B cell (primary cell): ENCODE results near the gene CYB5R3. TPM values are rescaled to one million over a fixed set of nuclear protein-coding genes. Genes with fewer than 3 reads are reported as not detected.

ENCODE experiments used
- ATAC-seq: fragments of 200-7000 bp; cut with Tn5 transposase; one replicate; pipeline ENCODE4 v1.10.0; 2021; ENCODE audit warnings: low read depth, mild to moderate bottlenecking, moderate number of reproducible peaks, moderate library complexity
- CTCF ChIA-PET: fragments of 350-600 bp; sonication (Branson Sonifier 250); formaldehyde crosslinking; loops from one replicate; lab custom pipeline; 2021; ENCODE audit warnings: antibody characterized with exemption, inconsistent platforms; lab: Charles Lee
- POLR2A ChIA-PET: fragments of 350-600 bp; sonication (Branson Sonifier 250); formaldehyde crosslinking; loops from one replicate; lab custom pipeline; 2021; ENCODE audit warnings: antibody characterized with exemption; lab: Charles Lee
- DNase-seq: peaks from one replicate; pipeline ENCODE4 v3.0.0; 2013
- H2AFZ ChIP-seq: 2 replicates; pipeline ENCODE4 v1.6.1; 2012; ENCODE audit warnings: mild to moderate bottlenecking, low read depth, low read length; ENCODE audit not compliant: insufficient read depth, poor library complexity, severe bottlenecking
- H3K27ac ChIP-seq, 2 donors: 1 replicate in 1 of 2; 2 replicates in 1 of 2; pipeline ENCODE4 v1.5.1; 2012 to 2013; ENCODE audit warnings: low read length in 2 of 2, mild to moderate bottlenecking in 2 of 2, moderate library complexity in 1 of 2
- H3K27me3 ChIP-seq, 4 experiments: fragments of 200-600 bp in 1 of 4; sonication (generic) in 1 of 4; replicated peaks in 1 of 4; 1 replicate in 2 of 4; 2 replicates in 2 of 4; pipeline versions ENCODE4 v1.6.1 to v1.7.0; 2013 to 2016; ENCODE audit warnings: low read length in 3 of 4, mild to moderate bottlenecking in 2 of 4, mixed read lengths in 1 of 4, moderate library complexity in 1 of 4; ENCODE audit not compliant: insufficient read depth in 4 of 4, control insufficient read depth in 3 of 4; ENCODE audit errors: control extremely low read depth in 1 of 4
- H3K36me3 ChIP-seq, 2 experiments: replicated peaks in 1 of 2; 1 replicate in 1 of 2; 2 replicates in 1 of 2; pipeline versions ENCODE4 v1.6.1 to v1.7.1; 2013; ENCODE audit warnings: low read length in 1 of 2; ENCODE audit not compliant: insufficient read depth in 2 of 2, control insufficient read depth in 1 of 2; ENCODE audit errors: control extremely low read depth in 1 of 2, extremely low read depth in 1 of 2
- H3K4me1 ChIP-seq, 2 donors: fragments of 200-600 bp in 1 of 2; sonication (generic) in 1 of 2; 1 replicate in 1 of 2; 2 replicates in 1 of 2; pipeline versions ENCODE4 v1.5.1 to v1.6.1; 2013 to 2017; ENCODE audit warnings: low read length in 2 of 2; ENCODE audit not compliant: control insufficient read depth in 2 of 2, insufficient read depth in 2 of 2
- H3K4me2 ChIP-seq: replicated peaks from 2 replicates; pipeline ENCODE3; 2012; ENCODE audit warnings: mild to moderate bottlenecking, low read depth, low read length; ENCODE audit not compliant: poor library complexity, severe bottlenecking
- H3K4me3 ChIP-seq, 5 experiments: fragments of 200-600 bp in 1 of 5; sonication (generic) in 1 of 5; 1 replicate in 3 of 5; 2 replicates in 2 of 5; pipeline versions ENCODE4 v1.5.1 to v1.7.0; 2011 to 2016; ENCODE audit warnings: low read length in 4 of 5, mild to moderate bottlenecking in 4 of 5, low read depth in 2 of 5, control low read depth in 1 of 5, moderate library complexity in 1 of 5; ENCODE audit not compliant: insufficient read depth in 1 of 5; ENCODE audit errors: control extremely low read depth in 1 of 5, extremely low read depth in 1 of 5
- H3K79me2 ChIP-seq: fragments of 200-600 bp; sonication (generic); one replicate; pipeline ENCODE4 v1.6.0; 2016; ENCODE audit warnings: low read length; ENCODE audit not compliant: control insufficient read depth, insufficient read depth
- H3K9ac ChIP-seq: fragments of 200-600 bp; sonication (generic); 2 replicates; pipeline ENCODE4 v1.6.1; 2017; ENCODE audit warnings: mild to moderate bottlenecking, low read length, moderate library complexity
- H3K9me3 ChIP-seq, 3 donors: one replicate each; pipeline versions ENCODE4 v1.6.1 to v1.7.1; 2013; ENCODE audit warnings: low read length in 2 of 3; ENCODE audit not compliant: control insufficient read depth in 2 of 3, insufficient read depth in 1 of 3; ENCODE audit errors: control extremely low read depth in 1 of 3
- H4K20me1 ChIP-seq: 2 replicates; pipeline ENCODE4 v1.6.0; 2012; ENCODE audit warnings: mild to moderate bottlenecking, low read length; ENCODE audit not compliant: insufficient read depth, control insufficient read depth, poor library complexity, severe bottlenecking
- H3K27ac Mint-ChIP-seq: one replicate; pipeline ENCODE4 v1.8.0; 2021; ENCODE audit warnings: mixed read lengths
- H3K27me3 Mint-ChIP-seq: one replicate; pipeline ENCODE4 v1.8.0; 2021; ENCODE audit warnings: mixed read lengths
- H3K4me1 Mint-ChIP-seq: one replicate; pipeline ENCODE4 v1.8.0; 2021; ENCODE audit warnings: mixed read lengths
- H3K4me3 Mint-ChIP-seq: one replicate; pipeline ENCODE4 v1.8.0; 2021; ENCODE audit warnings: mixed read lengths
- H3K9me3 Mint-ChIP-seq: one replicate; pipeline ENCODE4 v1.8.0; 2022; ENCODE audit warnings: mixed read lengths; ENCODE audit not compliant: insufficient read depth
- CTCF ChIP-seq: fragments of 200-600 bp; IDR thresholded peaks from one replicate; pipeline ENCODE4 v1.8.0; 2022; ENCODE audit warnings: antibody characterized with exemption, mild to moderate bottlenecking
- EZH2 ChIP-seq: IDR thresholded peaks from 2 replicates; pipeline ENCODE4 v1.6.1; 2012; ENCODE audit warnings: borderline replicate concordance, low read depth, mild to moderate bottlenecking, moderate library complexity, low read length; ENCODE audit not compliant: insufficient read depth, poor library complexity, severe bottlenecking
- WGBS: methylation state at CpG from one replicate; pipeline ENCODE4 v1.1.5; 2013; ENCODE audit warnings: missing lambda C conversion rate; ENCODE audit not compliant: insufficient coverage; 5-methylcytosine and 5-hydroxymethylcytosine counted together
- intact Hi-C: fragments of 100-400 bp; cut with micrococcal nuclease; formaldehyde crosslinking; loops from one replicate; pipeline ENCODE4 v1.10.0; 2022
- polyA plus RNA-seq: library from polyadenylated mRNA; depleted of rRNA; stranded (reverse); fragments of >200 nt; gene quantifications from 2 replicates; pipeline ENCODE4 v1.2.3, GENCODE V29; 2012
- total RNA-seq, 2 donors: library from RNA; stranded (reverse); fragments of 120-200 nt in 1 of 2; gene quantifications; 1 replicate in 1 of 2; 2 replicates in 1 of 2; pipeline versions ENCODE4 v1.2.3 to v1.2.4, GENCODE V29; 2013 to 2022

The CYB5R3 gene
- total and polyA plus RNA-seq, 2 donors (not counting 1 experiment from before 2014, with no cell fraction given): 60.8 to 79.2 TPM

- Histone ChIP-seq H3K4me3 (no peak overlapping the region), H3K4me2 (peak overlapping the region; percentile 52), H3K4me1 (peaks cover 66 to 67% of the 10 kb centered on the region in 2 donors), H3K79me2 (peaks cover 88% of the 10 kb centered on the region), H3K27me3 (no peaks in the 10 kb centered on the region), H2AFZ (no peak overlapping the region), H4K20me1 (peaks cover 68% of the 10 kb centered on the region), H3K36me3 (peaks cover 0 to 7% of the 10 kb centered on the region in 2 experiments), H3K9ac (no peak overlapping the region), H3K27ac (peak overlapping the region; percentile 29 to 49), H3K9me3 (no peaks in the 10 kb centered on the region)
- Mint-ChIP-seq H3K27me3 (no peaks in the 10 kb centered on the region), H3K4me1 (peaks cover 71% of the 10 kb centered on the region), H3K4me3 (peak overlapping the region; percentile 36), H3K9me3 (no peaks in the 10 kb centered on the region), H3K27ac (peak overlapping the region; percentile 78)
- POLR2A ChIA-PET: interaction anchor here (1.9 kb wide), 1 partner anchor 29 kb away, joined by 7 read pairs; the partner anchor contains the start of gene POLDIP3
- intact Hi-C loops: no loop called here
- CTCF ChIA-PET: interaction anchor here (1.0 to 3.4 kb wide), 6 partner anchors 11 to 224 kb away, joined by 3 to 27 read pairs (median 3); no protein-coding TSS in a partner anchor
- TF ChIP-seq EZH2: no peak
- no peak for TF ChIP-seq CTCF
- ATAC-seq (no peak), DNase-seq (no peak)
- 95% methylated on average over 14 of the region's 14 CpGs for WGBS
These were observed 5.4 kb downstream of the CYB5R3 start for GRCh38 chr22:42643634-42644421.
